Fibroblast of lung (primary cell): Measurements from ENCODE around the gene PTCH2. TPM values are rescaled to one million over a fixed set of nuclear protein-coding genes. Genes with fewer than 3 reads are reported as not detected.
"Not testable (repeated sequence)": the region's sequence is repeated elsewhere in the genome, so short reads cannot be mapped to it uniquely, and the experiment has no call there.

ENCODE experiments used
- DNase-seq, 2 donors: peaks; one replicate each; pipeline versions ENCODE4 v3.0.0 to v3.0.0-alpha.2; 2010; ENCODE audit warnings: low read depth in 2 of 2
- H2AFZ ChIP-seq: 2 replicates; pipeline ENCODE4 v1.5.1; 2012; ENCODE audit warnings: low read length, control low read depth, inconsistent platforms
- H3K27ac ChIP-seq: 2 replicates; pipeline ENCODE4 v1.5.1; 2011; ENCODE audit warnings: low read length, control low read depth; ENCODE audit not compliant: insufficient read depth
- H3K27me3 ChIP-seq: 2 replicates; pipeline ENCODE4 v1.5.1; 2011; ENCODE audit warnings: mild to moderate bottlenecking, low read length; ENCODE audit not compliant: control insufficient read depth, insufficient read depth
- H3K36me3 ChIP-seq: 2 replicates; pipeline ENCODE4 v1.5.1; 2011; ENCODE audit warnings: low read length; ENCODE audit not compliant: control insufficient read depth, insufficient read depth
- H3K4me1 ChIP-seq: 2 replicates; pipeline ENCODE4 v1.5.1; 2011; ENCODE audit warnings: low read length; ENCODE audit not compliant: control insufficient read depth, insufficient read depth; ENCODE audit errors: extremely low read depth
- H3K4me2 ChIP-seq: 2 replicates; pipeline ENCODE4 v1.5.1; 2011; ENCODE audit warnings: low read length, control low read depth; ENCODE audit not compliant: insufficient read depth; ENCODE audit errors: extremely low read depth
- H3K4me3 ChIP-seq, 4 experiments: fragments of 200-600 bp in 1 of 4; sonication (generic) in 1 of 4; replicated peaks in 1 of 4; 2 replicates each; pipeline ENCODE4 v1.5.1; 2011 to 2016; ENCODE audit warnings: low read length in 4 of 4, low read depth in 3 of 4, mild to moderate bottlenecking in 3 of 4, control low read depth in 2 of 4, inconsistent platforms in 1 of 4, mixed read lengths in 1 of 4; ENCODE audit not compliant: insufficient read depth in 1 of 4; ENCODE audit errors: control extremely low read depth in 1 of 4
- H3K79me2 ChIP-seq: 2 replicates; pipeline ENCODE4 v1.5.1; 2012; ENCODE audit warnings: mild to moderate bottlenecking, low read length, inconsistent platforms; ENCODE audit not compliant: control insufficient read depth, insufficient read depth
- H3K9ac ChIP-seq: 2 replicates; pipeline ENCODE4 v1.5.1; 2011; ENCODE audit warnings: mild to moderate bottlenecking, low read length, control low read depth; ENCODE audit not compliant: insufficient read depth
- H3K9me3 ChIP-seq: 2 replicates; pipeline ENCODE4 v1.5.1; 2012; ENCODE audit warnings: low read depth, low read length; ENCODE audit not compliant: control insufficient read depth, insufficient read depth
- H4K20me1 ChIP-seq: 2 replicates; pipeline ENCODE4 v1.5.1; 2011; ENCODE audit warnings: low read length; ENCODE audit not compliant: control insufficient read depth, insufficient read depth; ENCODE audit errors: extremely low read depth
- CTCF ChIP-seq, 2 donors: IDR thresholded peaks in 1 of 2; conservative IDR thresholded peaks in 1 of 2; 1 replicate in 1 of 2; 2 replicates in 1 of 2; pipeline ENCODE4 v1.5.1; 2011 to 2012; ENCODE audit warnings: low read length in 2 of 2, control low read depth in 1 of 2, inconsistent platforms in 1 of 2, low read depth in 1 of 2, mild to moderate bottlenecking in 1 of 2
- EZH2 ChIP-seq: IDR thresholded peaks from 2 replicates; pipeline ENCODE4 v1.5.1; 2012; ENCODE audit warnings: low read length, control low read depth, mild to moderate bottlenecking; ENCODE audit errors: missing control alignments
- polyA plus RNA-seq, 2 donors: library from polyadenylated mRNA; depleted of rRNA in 1 of 2; stranded (reverse) in 1 of 2; unstranded in 1 of 2; fragments of >200 nt; gene quantifications; 2 replicates each; pipeline ENCODE4 v1.2.1, GENCODE V29; 2011 to 2012; ENCODE audit warnings: missing spikeins in 1 of 2
- total RNA-seq: library from RNA; depleted of rRNA; stranded (reverse); fragments of >200 nt; gene quantifications from 2 replicates; pipeline ENCODE4 v1.2.1, GENCODE V29; 2014

PTCH2 gene
- total and polyA plus RNA-seq, 2 donors (not counting 1 experiment from before 2014, with no cell fraction given): 0.15 to 0.50 TPM

DNA sequence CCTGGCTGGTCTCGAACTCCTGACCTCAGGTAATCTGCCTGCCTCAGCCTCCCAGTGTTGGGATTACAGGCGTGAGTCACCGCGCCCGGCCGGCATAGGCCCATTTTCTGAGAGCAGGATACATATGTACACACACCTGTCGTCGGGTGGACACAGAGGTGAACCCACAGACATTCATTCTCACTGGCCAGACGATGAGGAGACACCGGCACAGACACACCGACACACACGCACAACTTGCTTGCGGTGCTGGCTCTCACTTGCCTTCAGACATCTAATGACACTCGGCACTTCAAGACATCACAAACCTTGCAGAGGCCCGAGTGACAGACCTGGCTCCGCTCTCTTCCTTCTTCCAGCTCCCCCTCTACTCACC is 579 bp downstream of the PTCH2 start:
- Histone ChIP-seq H4K20me1 (no peaks in the 10 kb centered on the region), H3K27me3 (no peaks in the 10 kb centered on the region), H3K79me2 (no peaks in the 10 kb centered on the region), H3K9me3 (no peaks in the 10 kb centered on the region), H3K4me3 (peak overlapping the region; percentile 45 to 68 (median 59)), H3K9ac (no peak overlapping the region), H2AFZ (peak overlapping the region; percentile 49), H3K4me1 (no peaks in the 10 kb centered on the region), H3K36me3 (no peaks in the 10 kb centered on the region), H3K27ac (no peak overlapping the region), H3K4me2 (peak overlapping the region; percentile 93)
- no peak for DNase-seq
- TF ChIP-seq EZH2: no peak
- TF ChIP-seq CTCF (conservative IDR thresholded peaks at IDR 0.05 in 1 of 2, IDR thresholded peaks at IDR 0.05 in 1 of 2; ENCODE audit: low read depth in 1 of 2, low read length in 2 of 2): no peak

DNA sequence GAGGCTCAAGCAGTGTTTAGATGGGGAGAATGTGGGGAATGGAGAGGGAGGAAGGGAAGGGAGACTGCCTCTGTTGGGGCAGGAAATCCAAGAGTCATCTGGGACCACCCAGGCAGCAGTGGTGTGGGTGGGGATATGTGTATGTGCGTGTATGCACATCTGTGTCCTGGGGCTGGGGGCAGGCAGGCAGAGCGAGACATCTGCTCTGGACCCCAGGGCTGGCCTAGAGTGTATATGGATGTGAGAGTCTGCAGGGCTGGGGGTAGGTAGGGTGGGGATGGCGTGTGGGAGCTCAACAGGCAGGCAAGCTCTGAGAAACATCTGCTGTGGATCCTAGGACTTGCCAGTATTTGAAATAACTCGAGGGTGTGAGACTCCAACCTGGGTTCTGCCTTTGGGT is 3.5 kb downstream of the PTCH2 start:
- Histone ChIP-seq H3K9ac (no peak overlapping the region), H3K27ac (no peak overlapping the region), H3K4me3 (no peak overlapping the region), H2AFZ (no peak overlapping the region), H3K4me2 (no peak overlapping the region), H3K9me3 (no peaks in the 10 kb centered on the region), H3K36me3 (no peaks in the 10 kb centered on the region), H3K27me3 (no peaks in the 10 kb centered on the region), H3K79me2 (no peaks in the 10 kb centered on the region), H3K4me1 (no peaks in the 10 kb centered on the region), H4K20me1 (no peaks in the 10 kb centered on the region)
- no peak for DNase-seq
- TF ChIP-seq CTCF (conservative IDR thresholded peaks at IDR 0.05 in 1 of 2, IDR thresholded peaks at IDR 0.05 in 1 of 2; ENCODE audit: low read depth in 1 of 2, low read length in 2 of 2) (no peak), EZH2 (no peak)

GRCh38 chr1:44838294-44838693 is 4.8 kb downstream of the PTCH2 start:
- not testable (repeated sequence) for H3K79me2 ChIP-seq, H4K20me1 ChIP-seq, H3K9me3 ChIP-seq, H3K4me3 ChIP-seq, H2AFZ ChIP-seq, H3K4me2 ChIP-seq, DNase-seq, H3K36me3 ChIP-seq, H3K27me3 ChIP-seq, H3K27ac ChIP-seq, H3K9ac ChIP-seq, H3K4me1 ChIP-seq
